OCI-M1 (cell line): ENCODE measurements around the gene STXBP4.

ENCODE experiments used
- DNase-seq: peaks from one replicate; lab custom pipeline; 2025; lab: John Stamatoyannopoulos, UW

The STXBP4 gene

GRCh38 chr17:55172612-55173011, 204.0 kb downstream of the STXBP4 start:
- no peak for DNase-seq

DNA sequence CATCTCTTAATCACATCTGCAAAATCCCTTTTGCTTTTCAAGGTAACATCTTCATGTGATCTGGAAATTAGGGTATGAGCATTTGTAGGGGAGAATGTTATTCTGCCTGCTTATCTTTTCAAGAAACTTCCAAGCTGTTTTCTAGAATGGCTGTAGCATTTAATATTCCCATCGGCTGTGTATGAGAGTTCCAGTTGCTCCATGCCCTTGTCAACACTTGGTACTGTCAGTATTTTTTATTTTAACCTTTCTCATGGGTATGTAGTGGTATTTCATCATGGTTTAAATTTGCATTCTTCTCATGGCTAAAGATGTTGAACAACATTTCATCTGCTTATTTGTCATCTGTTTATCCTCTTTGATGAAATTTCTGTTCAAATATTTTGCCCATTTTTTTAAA, 205.6 kb downstream of the STXBP4 start:
- no peak for DNase-seq

GRCh38 chr17:55175788-55176427, 207.3 kb downstream of the STXBP4 start:
- no peak for DNase-seq

GRCh38 chr17:55177159-55177854, 208.7 kb downstream of the STXBP4 start:
- DNase-seq, result peak; percentile 2

DNA sequence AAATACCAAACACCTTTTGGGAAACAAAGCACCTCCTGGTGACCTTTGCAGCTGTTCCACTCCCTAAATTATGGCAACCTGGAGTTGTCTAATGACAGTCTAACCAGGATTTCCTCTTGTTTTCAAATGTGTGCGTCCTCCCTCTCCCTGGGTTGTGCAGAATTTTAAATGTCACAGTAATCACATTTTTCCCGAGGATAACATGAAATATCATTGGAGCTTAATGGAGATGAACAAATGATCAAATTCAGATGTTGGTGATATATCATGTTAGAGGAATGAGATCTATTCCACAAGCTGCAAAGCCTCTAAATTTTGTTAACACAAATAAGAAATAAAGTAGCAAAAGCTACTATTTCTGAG, 209.3 kb downstream of the STXBP4 start:
- no peak for DNase-seq

GRCh38 chr17:55186937-55187770, 218.6 kb downstream of the STXBP4 start:
- DNase-seq, result no peak

- no peak for DNase-seq
These were observed 222.2 kb downstream of the STXBP4 start for GRCh38 chr17:55190748-55191147.

- no peak for DNase-seq
These were observed 230.3 kb downstream of the STXBP4 start for GRCh38 chr17:55198690-55199370.

- peak; percentile 4 for DNase-seq
These were observed 232.3 kb downstream of the STXBP4 start for GRCh38 chr17:55200904-55201303.

DNA sequence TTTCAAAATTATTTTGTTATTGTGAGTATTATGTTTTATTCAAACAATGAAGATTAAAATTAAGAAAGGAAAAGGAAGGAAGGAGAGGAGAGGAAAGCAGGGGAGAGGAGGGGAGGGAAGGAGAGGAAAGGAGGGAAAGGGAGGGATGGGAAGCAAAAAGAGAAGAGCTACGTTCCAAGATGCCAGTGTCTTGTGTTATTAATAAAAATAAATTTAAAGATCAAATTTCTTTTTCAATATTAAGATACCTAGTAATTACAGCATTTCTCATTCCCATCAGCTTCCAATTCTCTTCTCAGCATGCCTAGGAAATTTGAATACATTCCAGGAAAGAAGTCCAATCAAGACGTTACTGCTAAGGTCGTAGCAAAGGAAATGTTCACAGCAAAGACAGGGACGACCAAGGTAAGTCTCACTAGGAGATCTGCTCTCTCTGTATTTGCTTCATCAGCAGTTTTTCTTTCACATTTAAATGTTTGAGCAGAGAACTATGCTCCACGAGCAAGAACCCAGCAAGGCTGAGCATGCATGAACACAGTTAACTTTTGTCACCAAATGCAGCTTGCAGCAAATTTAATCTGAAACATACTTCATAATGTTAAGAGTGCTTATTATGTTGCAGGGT, 232.9 kb downstream of the STXBP4 start:
- DNase-seq, result no peak

- no peak for DNase-seq
These were observed 234.3 kb downstream of the STXBP4 start for GRCh38 chr17:55202896-55203295.

DNA sequence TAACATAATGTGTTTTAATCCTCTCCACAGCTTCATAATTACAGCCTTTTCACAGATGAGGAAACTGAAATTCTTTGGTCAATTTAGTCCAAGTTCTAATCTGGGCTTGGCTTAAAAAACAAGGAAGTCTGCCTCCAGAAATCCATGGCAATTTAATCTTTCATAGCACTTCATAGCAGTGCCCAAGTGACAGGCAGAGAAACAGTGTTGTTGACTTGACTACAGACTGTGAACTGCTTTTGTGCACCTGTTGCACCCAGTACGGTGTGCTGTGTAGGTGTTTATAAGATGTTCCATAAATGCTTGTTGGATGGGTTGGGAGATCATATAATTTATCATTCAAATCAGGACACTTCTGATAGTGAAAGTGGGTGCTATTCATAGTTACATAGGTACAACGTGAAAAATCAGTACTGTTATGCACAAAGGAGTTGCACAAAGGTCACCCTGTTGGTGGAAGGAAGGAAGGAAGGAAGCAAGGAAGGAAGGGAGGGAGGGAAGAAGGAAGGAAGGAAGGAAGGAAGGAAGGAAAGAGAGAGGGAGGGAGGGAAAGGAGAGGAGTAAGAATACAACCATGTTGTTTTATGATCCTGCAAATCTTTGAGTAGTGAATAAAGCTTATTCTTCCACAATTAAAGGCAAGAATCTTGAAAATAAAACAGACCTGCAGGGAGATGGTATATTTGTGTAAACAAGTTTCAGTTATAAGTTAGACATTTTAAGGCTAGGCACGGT, 239.7 kb downstream of the STXBP4 start:
- no peak for DNase-seq

DNA sequence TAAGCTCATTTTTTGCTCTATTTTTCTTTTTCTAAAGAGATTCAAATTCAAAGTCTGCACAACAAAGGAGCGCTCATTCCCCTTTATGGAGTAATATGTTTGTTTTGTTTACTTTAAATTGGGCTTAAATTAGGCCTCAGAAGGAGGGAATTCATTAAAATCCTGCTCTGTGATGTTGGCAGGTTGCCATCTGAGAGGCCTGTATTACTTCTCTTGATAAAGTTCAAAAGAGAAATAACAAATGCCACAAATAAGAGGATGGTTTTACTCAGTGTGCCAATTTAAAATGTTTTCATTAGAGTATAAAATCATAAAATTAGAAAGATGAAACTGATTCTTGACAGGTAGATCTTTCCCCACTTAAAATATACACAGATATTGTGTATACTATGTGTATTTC, 241.7 kb downstream of the STXBP4 start:
- DNase-seq, result no peak

- no peak for DNase-seq
These were observed 244.3 kb downstream of the STXBP4 start for GRCh38 chr17:55212880-55213279.

GRCh38 chr17:55215711-55216110, 247.1 kb downstream of the STXBP4 start:
- DNase-seq, result no peak

- no peak for DNase-seq
These were observed 248.3 kb downstream of the STXBP4 start for GRCh38 chr17:55216888-55217287.

- no peak for DNase-seq
These were observed 250.9 kb downstream of the STXBP4 start for GRCh38 chr17:55219459-55219858.

GRCh38 chr17:55219934-55220333, 251.4 kb downstream of the STXBP4 start:
- DNase-seq, result no peak
